IMR-90 (cell line): ENCODE results near the gene KRTAP10-5.

Source experiments
- BHLHE40 ChIP-seq: fragments of 150-350 bp; IDR thresholded peaks from 2 replicates; pipeline ENCODE4 v1.6.1; 2016; ENCODE audit warnings: mild to moderate bottlenecking, low read depth, low read length
- CEBPB ChIP-seq: IDR thresholded peaks from 2 replicates; pipeline ENCODE4 v1.6.1; 2012; ENCODE audit warnings: low read depth, low read length, improper control_type of control experiment
- CHD1 ChIP-seq: IDR thresholded peaks from 2 replicates; pipeline ENCODE4 v1.6.1; 2012; ENCODE audit warnings: low read depth, low read length, improper control_type of control experiment
- CTCF ChIP-seq: conservative IDR thresholded peaks from 2 replicates; pipeline ENCODE4 v1.5.1; 2012; ENCODE audit warnings: mild to moderate bottlenecking, low read depth, low read length, improper control_type of control experiment
- FOS ChIP-seq: fragments of 150-350 bp; IDR thresholded peaks from 2 replicates; pipeline ENCODE4 v1.6.1; 2016; ENCODE audit warnings: low read depth, low read length
- MXI1 ChIP-seq: IDR thresholded peaks from 2 replicates; pipeline ENCODE4 v1.6.1; 2012; ENCODE audit warnings: low read depth, mild to moderate bottlenecking, low read length, moderate library complexity, borderline replicate concordance
- POLR2A ChIP-seq: IDR thresholded peaks from 2 replicates; pipeline ENCODE4 v1.6.1; 2012; ENCODE audit warnings: mild to moderate bottlenecking, low read depth, low read length
- TF ChIP-seq, protein P1 (sequence below): fragments of 150-350 bp; IDR thresholded peaks from 2 replicates; pipeline ENCODE4 v1.6.1; 2016; ENCODE audit warnings: low read depth, mild to moderate bottlenecking, low read length, moderate library complexity, borderline replicate concordance

GRCh38 chr21:44609193-44609592, 28.8 kb upstream of the KRTAP10-5 start:
- TF ChIP-seq CEBPB (no peak), MXI1 (no peak), BHLHE40 (no peak), CTCF (no peak), FOS (no peak), POLR2A (no peak), CHD1 (no peak)
- TF ChIP-seq, protein P1, sequence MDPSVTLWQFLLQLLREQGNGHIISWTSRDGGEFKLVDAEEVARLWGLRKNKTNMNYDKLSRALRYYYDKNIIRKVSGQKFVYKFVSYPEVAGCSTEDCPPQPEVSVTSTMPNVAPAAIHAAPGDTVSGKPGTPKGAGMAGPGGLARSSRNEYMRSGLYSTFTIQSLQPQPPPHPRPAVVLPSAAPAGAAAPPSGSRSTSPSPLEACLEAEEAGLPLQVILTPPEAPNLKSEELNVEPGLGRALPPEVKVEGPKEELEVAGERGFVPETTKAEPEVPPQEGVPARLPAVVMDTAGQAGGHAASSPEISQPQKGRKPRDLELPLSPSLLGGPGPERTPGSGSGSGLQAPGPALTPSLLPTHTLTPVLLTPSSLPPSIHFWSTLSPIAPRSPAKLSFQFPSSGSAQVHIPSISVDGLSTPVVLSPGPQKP, result no peak
